Measurements from ENCODE around the gene GADD45GIP1.

The GADD45GIP1 gene

GRCh38 chr19:12990853-12991252, 33.8 kb upstream of the GADD45GIP1 start:
- Histone ChIP-seq H3K27ac (no peak overlapping the region), H3K79me2 (no peaks in the 10 kb centered on the region), H3K36me3 (ENCODE audit: control insufficient read depth, insufficient read depth, low read length) (no peaks in the 10 kb centered on the region), H3K9me3 (ENCODE audit: control insufficient read depth, low read length) (no peaks in the 10 kb centered on the region), H3K4me3 (ENCODE audit: low read depth, low read length) (no peak overlapping the region), H3K4me1 (peaks cover 2% of the 10 kb centered on the region), H3K9ac (no peak overlapping the region), H3K4me2 (ENCODE audit: low read length) (no peak overlapping the region), H3K27me3 (ENCODE audit: control insufficient read depth, insufficient read depth, low read length) (no peaks in the 10 kb centered on the region), H2AFZ (no peak overlapping the region)
- no peak for TF ChIP-seq CTCF (IDR thresholded peaks at IDR 0.05)

- Histone ChIP-seq H3K36me3 (ENCODE audit: control insufficient read depth, insufficient read depth, low read length) (no peaks in the 10 kb centered on the region), H3K9me3 (ENCODE audit: control insufficient read depth, low read length) (no peaks in the 10 kb centered on the region), H3K4me1 (peaks cover 2% of the 10 kb centered on the region), H3K4me2 (ENCODE audit: low read length) (no peak overlapping the region), H3K9ac (no peak overlapping the region), H3K27me3 (ENCODE audit: control insufficient read depth, insufficient read depth, low read length) (no peaks in the 10 kb centered on the region), H3K27ac (no peak overlapping the region), H3K4me3 (ENCODE audit: low read depth, low read length) (no peak overlapping the region), H3K79me2 (no peaks in the 10 kb centered on the region), H2AFZ (no peak overlapping the region)
- TF ChIP-seq CTCF (IDR thresholded peaks at IDR 0.05), result no peak
Observed at GRCh38 chr19:12990431-12990830, 33.4 kb upstream of the GADD45GIP1 start.

GRCh38 chr19:12987781-12988180, 30.8 kb upstream of the GADD45GIP1 start:
- Histone ChIP-seq H3K27ac (no peak overlapping the region), H3K9ac (no peak overlapping the region), H3K4me3 (ENCODE audit: low read depth, low read length) (no peak overlapping the region), H3K9me3 (ENCODE audit: control insufficient read depth, low read length) (no peaks in the 10 kb centered on the region), H3K27me3 (ENCODE audit: control insufficient read depth, insufficient read depth, low read length) (no peaks in the 10 kb centered on the region), H3K79me2 (no peaks in the 10 kb centered on the region), H3K36me3 (ENCODE audit: control insufficient read depth, insufficient read depth, low read length) (no peaks in the 10 kb centered on the region), H3K4me1 (no peaks in the 10 kb centered on the region), H2AFZ (no peak overlapping the region), H3K4me2 (ENCODE audit: low read length) (no peak overlapping the region)
- TF ChIP-seq CTCF (IDR thresholded peaks at IDR 0.05), result no peak

- Histone ChIP-seq H3K79me2 (no peaks in the 10 kb centered on the region), H3K4me2 (ENCODE audit: low read length) (no peak overlapping the region), H2AFZ (no peak overlapping the region), H3K4me3 (ENCODE audit: low read depth, low read length) (no peak overlapping the region), H3K9ac (no peak overlapping the region), H3K36me3 (ENCODE audit: control insufficient read depth, insufficient read depth, low read length) (no peaks in the 10 kb centered on the region), H3K9me3 (ENCODE audit: control insufficient read depth, low read length) (no peaks in the 10 kb centered on the region), H3K27ac (no peak overlapping the region), H3K27me3 (ENCODE audit: control insufficient read depth, insufficient read depth, low read length) (no peaks in the 10 kb centered on the region), H3K4me1 (no peaks in the 10 kb centered on the region)
- TF ChIP-seq CTCF (IDR thresholded peaks at IDR 0.05), result no peak
Observed at GRCh38 chr19:12987190-12987589, 30.2 kb upstream of the GADD45GIP1 start.

GRCh38 chr19:12986726-12987125, 29.7 kb upstream of the GADD45GIP1 start:
- Histone ChIP-seq H2AFZ (no peak overlapping the region), H3K4me2 (ENCODE audit: low read length) (no peak overlapping the region), H3K4me3 (ENCODE audit: low read depth, low read length) (no peak overlapping the region), H3K27me3 (ENCODE audit: control insufficient read depth, insufficient read depth, low read length) (no peaks in the 10 kb centered on the region), H3K27ac (no peak overlapping the region), H3K9me3 (ENCODE audit: control insufficient read depth, low read length) (no peaks in the 10 kb centered on the region), H3K9ac (no peak overlapping the region), H3K4me1 (no peaks in the 10 kb centered on the region), H3K36me3 (ENCODE audit: control insufficient read depth, insufficient read depth, low read length) (no peaks in the 10 kb centered on the region), H3K79me2 (no peaks in the 10 kb centered on the region)
- TF ChIP-seq CTCF (IDR thresholded peaks at IDR 0.05), result no peak

Data from parathyroid adenoma (tissue), 2 donors.